ENCODE results near the gene FAM13C.

FAM13C gene

DNA sequence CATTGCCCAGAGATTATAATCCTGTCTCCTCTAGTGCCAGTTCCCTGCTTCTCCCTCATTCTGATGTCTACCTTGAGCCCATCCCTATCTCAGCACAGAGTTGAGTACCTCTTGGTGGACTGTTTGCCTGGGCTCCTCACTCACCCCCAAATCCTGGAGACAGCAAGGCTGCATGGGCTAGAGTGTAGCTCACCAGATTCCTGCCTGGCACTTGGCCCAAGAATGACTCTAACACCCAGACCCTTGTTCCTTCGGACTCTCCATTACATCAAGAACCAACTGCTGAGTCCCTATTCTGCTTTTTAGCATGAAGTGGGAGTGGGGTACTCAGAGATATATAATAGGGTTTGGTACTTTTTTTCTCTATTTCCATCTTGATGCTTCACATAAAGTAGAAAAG is 22.1 kb downstream of the FAM13C start:
- TF ChIP-seq CEBPB (IDR thresholded peaks at IDR 0.05) (no peak), NFIC (IDR thresholded peaks at IDR 0.05) (no peak), CREB1 (IDR thresholded peaks at IDR 0.05; ENCODE audit: low read depth) (no peak), YY1 (IDR thresholded peaks at IDR 0.05; ENCODE audit: low read depth) (no peak), MAX (IDR thresholded peaks at IDR 0.05) (no peak), TAF1 (IDR thresholded peaks at IDR 0.05; ENCODE audit: low read depth) (no peak), TEAD4 (IDR thresholded peaks at IDR 0.05) (no peak), FOXM1 (IDR thresholded peaks at IDR 0.05; ENCODE audit: borderline replicate concordance, low read depth) (no peak), TCF12 (IDR thresholded peaks at IDR 0.05; ENCODE audit: low read depth) (no peak), RAD21 (IDR thresholded peaks at IDR 0.05; ENCODE audit: low read depth) (no peak), EGR1 (IDR thresholded peaks at IDR 0.05) (no peak), REST (IDR thresholded peaks at IDR 0.05; ENCODE audit: low read depth) (no peak), ZBTB7A (IDR thresholded peaks at IDR 0.05; ENCODE audit: low read depth) (no peak)
- TF ChIP-seq, protein P1, sequence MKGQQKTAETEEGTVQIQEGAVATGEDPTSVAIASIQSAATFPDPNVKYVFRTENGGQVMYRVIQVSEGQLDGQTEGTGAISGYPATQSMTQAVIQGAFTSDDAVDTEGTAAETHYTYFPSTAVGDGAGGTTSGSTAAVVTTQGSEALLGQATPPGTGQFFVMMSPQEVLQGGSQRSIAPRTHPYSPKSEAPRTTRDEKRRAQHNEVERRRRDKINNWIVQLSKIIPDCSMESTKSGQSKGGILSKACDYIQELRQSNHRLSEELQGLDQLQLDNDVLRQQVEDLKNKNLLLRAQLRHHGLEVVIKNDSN (IDR thresholded peaks at IDR 0.05) = no peak

GRCh38 chr10:59339351-59339750 is 23.0 kb downstream of the FAM13C start:
- TF ChIP-seq FOXM1 (IDR thresholded peaks at IDR 0.05; ENCODE audit: borderline replicate concordance, low read depth) (no peak), RAD21 (IDR thresholded peaks at IDR 0.05; ENCODE audit: low read depth) (no peak), ZBTB7A (IDR thresholded peaks at IDR 0.05; ENCODE audit: low read depth) (no peak), TAF1 (IDR thresholded peaks at IDR 0.05; ENCODE audit: low read depth) (no peak), YY1 (IDR thresholded peaks at IDR 0.05; ENCODE audit: low read depth) (no peak), REST (IDR thresholded peaks at IDR 0.05; ENCODE audit: low read depth) (no peak), TCF12 (IDR thresholded peaks at IDR 0.05; ENCODE audit: low read depth) (no peak), NFIC (IDR thresholded peaks at IDR 0.05) (no peak), CEBPB (IDR thresholded peaks at IDR 0.05) (no peak), EP300 (IDR thresholded peaks at IDR 0.05; ENCODE audit: borderline replicate concordance) (no peak), TEAD4 (IDR thresholded peaks at IDR 0.05) (no peak), MAX (IDR thresholded peaks at IDR 0.05) (no peak), CREB1 (IDR thresholded peaks at IDR 0.05; ENCODE audit: low read depth) (no peak), EGR1 (IDR thresholded peaks at IDR 0.05) (no peak)
- TF ChIP-seq, protein P1 (IDR thresholded peaks at IDR 0.05) = no peak

DNA sequence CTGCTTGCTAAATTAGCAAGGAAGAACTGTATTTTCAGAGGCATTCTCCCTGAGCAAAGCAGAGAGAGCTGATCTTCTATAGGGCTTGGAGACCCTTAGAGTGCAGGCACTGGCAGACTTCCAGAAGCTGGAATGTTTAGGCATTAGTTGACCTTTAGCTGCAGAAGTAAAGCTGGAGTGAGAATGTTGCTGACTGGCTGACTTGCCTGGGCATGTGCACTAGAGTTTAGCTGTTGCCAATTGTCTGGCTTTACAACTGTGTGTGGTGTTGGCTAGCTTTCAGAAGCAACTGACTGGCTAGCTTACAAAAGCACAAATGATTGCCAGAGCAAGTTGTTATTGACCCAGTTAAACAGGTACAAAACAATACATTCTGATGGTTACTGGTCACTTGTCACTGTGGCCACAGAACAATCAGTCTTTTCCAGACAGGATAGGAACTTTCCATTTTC is 25.1 kb downstream of the FAM13C start:
- TF ChIP-seq CEBPB (IDR thresholded peaks at IDR 0.05) (no peak), EGR1 (IDR thresholded peaks at IDR 0.05) (no peak), FOXM1 (IDR thresholded peaks at IDR 0.05; ENCODE audit: borderline replicate concordance, low read depth) (no peak), NFIC (IDR thresholded peaks at IDR 0.05) (no peak), RAD21 (IDR thresholded peaks at IDR 0.05; ENCODE audit: low read depth) (no peak), YY1 (IDR thresholded peaks at IDR 0.05; ENCODE audit: low read depth) (no peak)

DNA sequence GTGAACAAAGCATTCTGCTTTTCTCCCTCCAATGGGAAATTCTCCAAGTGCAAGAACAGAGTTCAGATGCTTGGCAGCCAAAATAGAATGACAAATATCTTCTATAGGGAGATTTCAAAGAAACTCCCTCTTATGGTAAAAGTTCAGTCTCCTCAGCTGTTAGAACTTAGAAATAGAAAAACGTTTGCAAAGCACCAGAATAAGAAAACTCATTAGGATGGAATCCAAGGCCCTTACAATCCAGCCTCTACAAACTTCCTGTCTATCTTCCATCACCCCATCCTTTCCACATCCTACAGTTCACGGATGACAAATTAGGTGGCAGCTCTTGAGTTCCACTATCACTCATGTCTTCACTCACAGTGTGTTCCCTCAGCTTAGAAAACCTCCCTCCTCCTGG is 25.7 kb downstream of the FAM13C start:
- TF ChIP-seq EGR1 (IDR thresholded peaks at IDR 0.05) = no peak
- TF ChIP-seq MAX (IDR thresholded peaks at IDR 0.05) = no peak
- no peak for TF ChIP-seq CREB1 (IDR thresholded peaks at IDR 0.05; ENCODE audit: low read depth)
- no peak for TF ChIP-seq TAF1 (IDR thresholded peaks at IDR 0.05; ENCODE audit: low read depth)
- no peak for TF ChIP-seq TCF12 (IDR thresholded peaks at IDR 0.05; ENCODE audit: low read depth)
- no peak for TF ChIP-seq YY1 (IDR thresholded peaks at IDR 0.05; ENCODE audit: low read depth)
- no peak for TF ChIP-seq TEAD4 (IDR thresholded peaks at IDR 0.05)
- no peak for TF ChIP-seq CEBPB (IDR thresholded peaks at IDR 0.05)
- no peak for TF ChIP-seq ZBTB7A (IDR thresholded peaks at IDR 0.05; ENCODE audit: low read depth)
- TF ChIP-seq REST (IDR thresholded peaks at IDR 0.05; ENCODE audit: low read depth) = no peak
- TF ChIP-seq, protein P1 (IDR thresholded peaks at IDR 0.05) = no peak
- no peak for TF ChIP-seq EP300 (IDR thresholded peaks at IDR 0.05; ENCODE audit: borderline replicate concordance)
- TF ChIP-seq NFIC (IDR thresholded peaks at IDR 0.05) = no peak
- TF ChIP-seq RAD21 (IDR thresholded peaks at IDR 0.05; ENCODE audit: low read depth) = no peak
- no peak for TF ChIP-seq FOXM1 (IDR thresholded peaks at IDR 0.05; ENCODE audit: borderline replicate concordance, low read depth)

All from Ishikawa (cell line).